K562 (cell line): ENCODE results near the gene ZNF296. TPM values are rescaled to one million over a fixed set of nuclear protein-coding genes. Genes with fewer than 3 reads are reported as not detected.

Experiments
- FUS ChIP-seq: fragments of 200-400 bp; formaldehyde crosslinking; optimal IDR thresholded peaks from 2 replicates; pipeline ENCODE3; 2017; ENCODE audit warnings: low read depth, low read length
- HDAC1 ChIP-seq, 2 experiments: fragments of 450-650 bp; IDR thresholded peaks; 2 replicates each; pipeline ENCODE4 v1.6.1; 2016 to 2017; ENCODE audit warnings: inconsistent platforms in 1 of 2, mild to moderate bottlenecking in 1 of 2, moderate library complexity in 1 of 2
- HDAC2 ChIP-seq: fragments of 450-650 bp; IDR thresholded peaks from 2 replicates; pipeline ENCODE4 v1.6.1; 2016; ENCODE audit warnings: mild to moderate bottlenecking
- IFI16 ChIP-seq: fragments of 250-450 bp; sonication (Bioruptor Pico); IDR thresholded peaks from 2 replicates; pipeline ENCODE4 v2.1.2; 2022; ENCODE audit warnings: mild to moderate bottlenecking, inconsistent platforms
- MIER1 ChIP-seq: fragments of 450-650 bp; IDR thresholded peaks from 2 replicates; pipeline ENCODE4 v1.6.1; 2016; ENCODE audit warnings: antibody characterized with exemption, mild to moderate bottlenecking, low read depth
- PHF8 ChIP-seq: fragments of 200-600 bp; sonication (generic); IDR thresholded peaks from 2 replicates; pipeline ENCODE4 v1.6.1; 2012; ENCODE audit warnings: mixed run types, mild to moderate bottlenecking, inconsistent platforms, low read length, moderate library complexity, borderline replicate concordance
- PML ChIP-seq: IDR thresholded peaks from 2 replicates; pipeline ENCODE4 v1.6.1; 2012; ENCODE audit warnings: low read length, inconsistent platforms
- SIRT6 ChIP-seq: IDR thresholded peaks from one replicate; pipeline ENCODE4 v1.6.1; 2012; ENCODE audit warnings: low read depth, mild to moderate bottlenecking, control low read depth, inconsistent platforms, low read length, moderate library complexity
- ZBTB7A ChIP-seq: IDR thresholded peaks from 2 replicates; pipeline ENCODE4 v1.6.1; 2011; ENCODE audit warnings: low read depth, mild to moderate bottlenecking, low read length, moderate library complexity, borderline replicate concordance; ENCODE audit not compliant: control insufficient read depth
- ZNF143 ChIP-seq: sonication (generic); formaldehyde crosslinking; IDR thresholded peaks from 2 replicates; pipeline ENCODE4 v1.9.0; 2022; ENCODE audit warnings: mild to moderate bottlenecking, missing genetic modification reagents
- ZNF217 ChIP-seq: sonication (generic); formaldehyde crosslinking; IDR thresholded peaks from 2 replicates; pipeline ENCODE4 v1.8.0; 2022; ENCODE audit warnings: mild to moderate bottlenecking, missing genetic modification reagents
- polyA plus RNA-seq, 8 experiments: library from polyadenylated mRNA; depleted of rRNA in 4 of 8; stranded (reverse) in 5 of 8; unstranded in 3 of 8; fragments of >200 nt; fragmentation: Nextera tagmentation in 2 of 8; fragmentation: Illumina TruSeq in 1 of 8; extraction: Ambion mirVana in 2 of 8; extraction: Trizol in 1 of 8; gene quantifications; 2 replicates each; pipeline versions ENCODE4 v1.2.1 to v1.2.3, GENCODE V29; 2011 to 2014; ENCODE audit warnings: inconsistent platforms in 1 of 8, missing spikeins in 1 of 8
- total RNA-seq, 7 experiments: library from RNA; depleted of rRNA in 6 of 7; stranded (reverse); fragments of >200 nt in 6 of 7; fragmentation: Illumina TruSeq in 2 of 7; extraction: Trizol in 2 of 7; gene quantifications; 2 replicates each; pipeline versions ENCODE4 v1.2.1 to v1.2.3, GENCODE V29; 2011 to 2021; ENCODE audit warnings: low replicate concordance in 1 of 7
- TF ChIP-seq, protein P1 (sequence below): fragments of 450-650 bp; IDR thresholded peaks from 2 replicates; pipeline ENCODE4 v1.6.1; 2018; ENCODE audit not compliant: partially characterized antibody
- TF ChIP-seq, protein P2 (sequence below): fragments of 450-650 bp; IDR thresholded peaks from 2 replicates; pipeline ENCODE4 v1.6.1; 2016; ENCODE audit warnings: borderline replicate concordance
- TF ChIP-seq, protein P3 (sequence below): fragments of 450-650 bp; IDR thresholded peaks from 2 replicates; pipeline ENCODE4 v1.6.1; 2016; ENCODE audit warnings: antibody characterized with exemption
- TF ChIP-seq, protein P4 (sequence below), 2 experiments: IDR thresholded peaks; 2 replicates each; pipeline ENCODE4 v1.6.1; 2012; ENCODE audit warnings: improper control_type of control experiment in 2 of 2, low read depth in 2 of 2, low read length in 2 of 2, borderline replicate concordance in 1 of 2

ZNF296 gene
- total and polyA plus RNA-seq, 9 of the 15 experiments (the other 6 are each of a cell fraction or from before 2014, with no cell fraction given), result 0.03 to 8.8 (median 0.47) TPM; not detected in 1

DNA sequence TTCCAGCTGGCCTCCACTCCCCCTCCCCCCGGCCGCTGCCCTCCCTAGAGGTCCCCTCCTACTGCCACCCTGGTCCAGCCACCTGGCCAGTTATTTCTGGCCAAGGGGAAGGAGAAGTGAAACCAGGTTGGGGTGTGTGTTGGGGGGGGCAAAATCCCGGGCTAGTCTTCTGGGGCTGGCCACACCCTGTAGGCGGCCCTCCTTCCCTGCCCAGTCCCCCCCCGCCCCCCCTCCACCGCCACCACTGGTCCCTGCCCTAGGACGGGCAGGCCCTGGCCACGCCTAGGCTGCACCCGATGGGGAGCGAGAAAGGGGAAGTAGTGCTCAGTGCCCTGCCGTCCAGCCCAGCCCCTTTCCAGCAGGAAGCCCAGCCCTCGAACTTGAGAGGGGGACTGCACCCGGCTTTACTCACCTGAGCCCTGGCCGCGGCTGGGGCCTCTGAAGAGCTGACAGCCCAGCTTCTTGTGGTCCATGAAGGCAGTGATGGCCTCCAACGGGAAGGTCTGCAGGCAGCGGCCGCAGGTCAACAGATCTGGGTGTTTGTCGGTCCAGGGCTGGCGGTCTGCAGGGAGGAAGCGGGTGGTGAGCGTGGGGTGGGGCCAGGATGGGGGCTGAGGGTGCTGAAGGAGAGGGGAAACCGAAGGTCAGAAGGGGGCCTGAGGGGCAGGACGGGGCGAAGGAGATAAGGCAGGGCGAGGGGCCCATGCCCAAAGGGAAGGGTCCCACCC lies 813 bp downstream of the ZNF296 start (continued):
- TF ChIP-seq, protein P1, sequence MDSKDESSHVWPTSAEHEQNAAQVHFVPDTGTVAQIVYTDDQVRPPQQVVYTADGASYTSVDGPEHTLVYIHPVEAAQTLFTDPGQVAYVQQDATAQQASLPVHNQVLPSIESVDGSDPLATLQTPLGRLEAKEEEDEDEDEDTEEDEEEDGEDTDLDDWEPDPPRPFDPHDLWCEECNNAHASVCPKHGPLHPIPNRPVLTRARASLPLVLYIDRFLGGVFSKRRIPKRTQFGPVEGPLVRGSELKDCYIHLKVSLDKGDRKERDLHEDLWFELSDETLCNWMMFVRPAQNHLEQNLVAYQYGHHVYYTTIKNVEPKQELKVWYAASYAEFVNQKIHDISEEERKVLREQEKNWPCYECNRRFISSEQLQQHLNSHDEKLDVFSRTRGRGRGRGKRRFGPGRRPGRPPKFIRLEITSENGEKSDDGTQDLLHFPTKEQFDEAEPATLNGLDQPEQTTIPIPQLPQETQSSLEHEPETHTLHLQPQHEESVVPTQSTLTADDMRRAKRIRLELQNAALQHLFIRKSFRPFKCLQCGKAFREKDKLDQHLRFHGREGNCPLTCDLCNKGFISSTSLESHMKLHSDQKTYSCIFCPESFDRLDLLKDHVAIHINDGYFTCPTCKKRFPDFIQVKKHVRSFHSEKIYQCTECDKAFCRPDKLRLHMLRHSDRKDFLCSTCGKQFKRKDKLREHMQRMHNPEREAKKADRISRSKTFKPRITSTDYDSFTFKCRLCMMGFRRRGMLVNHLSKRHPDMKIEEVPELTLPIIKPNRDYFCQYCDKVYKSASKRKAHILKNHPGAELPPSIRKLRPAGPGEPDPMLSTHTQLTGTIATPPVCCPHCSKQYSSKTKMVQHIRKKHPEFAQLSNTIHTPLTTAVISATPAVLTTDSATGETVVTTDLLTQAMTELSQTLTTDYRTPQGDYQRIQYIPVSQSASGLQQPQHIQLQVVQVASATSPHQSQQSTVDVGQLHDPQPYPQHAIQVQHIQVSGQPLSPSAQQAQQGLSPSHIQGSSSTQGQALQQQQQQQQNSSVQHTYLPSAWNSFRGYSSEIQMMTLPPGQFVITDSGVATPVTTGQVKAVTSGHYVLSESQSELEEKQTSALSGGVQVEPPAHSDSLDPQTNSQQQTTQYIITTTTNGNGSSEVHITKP, result peak; percentile 72
- TF ChIP-seq ZBTB7A, result peak; percentile 43; the same call in 1 of the 2 replicates
- TF ChIP-seq, protein P2, sequence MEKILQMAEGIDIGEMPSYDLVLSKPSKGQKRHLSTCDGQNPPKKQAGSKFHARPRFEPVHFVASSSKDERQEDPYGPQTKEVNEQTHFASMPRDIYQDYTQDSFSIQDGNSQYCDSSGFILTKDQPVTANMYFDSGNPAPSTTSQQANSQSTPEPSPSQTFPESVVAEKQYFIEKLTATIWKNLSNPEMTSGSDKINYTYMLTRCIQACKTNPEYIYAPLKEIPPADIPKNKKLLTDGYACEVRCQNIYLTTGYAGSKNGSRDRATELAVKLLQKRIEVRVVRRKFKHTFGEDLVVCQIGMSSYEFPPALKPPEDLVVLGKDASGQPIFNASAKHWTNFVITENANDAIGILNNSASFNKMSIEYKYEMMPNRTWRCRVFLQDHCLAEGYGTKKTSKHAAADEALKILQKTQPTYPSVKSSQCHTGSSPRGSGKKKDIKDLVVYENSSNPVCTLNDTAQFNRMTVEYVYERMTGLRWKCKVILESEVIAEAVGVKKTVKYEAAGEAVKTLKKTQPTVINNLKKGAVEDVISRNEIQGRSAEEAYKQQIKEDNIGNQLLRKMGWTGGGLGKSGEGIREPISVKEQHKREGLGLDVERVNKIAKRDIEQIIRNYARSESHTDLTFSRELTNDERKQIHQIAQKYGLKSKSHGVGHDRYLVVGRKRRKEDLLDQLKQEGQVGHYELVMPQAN, result peak; percentile 71; the same call in 1 of the 2 replicates
- no peak for TF ChIP-seq ZNF217
- TF ChIP-seq HDAC1 (IDR thresholded peaks at IDR 0.05), result peak in 1 of 2 experiments; percentile 56; a peak in 1 of 4 replicates
- TF ChIP-seq PML, result no peak
- TF ChIP-seq, protein P3, sequence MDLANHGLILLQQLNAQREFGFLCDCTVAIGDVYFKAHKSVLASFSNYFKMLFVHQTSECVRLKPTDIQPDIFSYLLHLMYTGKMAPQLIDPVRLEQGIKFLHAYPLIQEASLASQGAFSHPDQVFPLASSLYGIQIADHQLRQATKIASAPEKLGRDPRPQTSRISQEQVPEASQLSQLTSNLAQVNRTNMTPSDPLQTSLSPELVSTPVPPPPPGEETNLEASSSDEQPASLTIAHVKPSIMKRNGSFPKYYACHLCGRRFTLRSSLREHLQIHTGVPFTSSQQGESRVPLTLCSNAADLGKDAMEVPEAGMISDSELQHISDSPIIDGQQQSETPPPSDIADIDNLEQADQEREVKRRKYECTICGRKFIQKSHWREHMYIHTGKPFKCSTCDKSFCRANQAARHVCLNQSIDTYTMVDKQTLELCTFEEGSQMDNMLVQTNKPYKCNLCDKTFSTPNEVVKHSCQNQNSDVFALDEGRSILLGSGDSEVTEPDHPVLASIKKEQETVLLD, result 0 out of 2 replicates have a peak, but pooled peaks have one; percentile 20
- no peak for TF ChIP-seq FUS
- TF ChIP-seq, protein P4, sequence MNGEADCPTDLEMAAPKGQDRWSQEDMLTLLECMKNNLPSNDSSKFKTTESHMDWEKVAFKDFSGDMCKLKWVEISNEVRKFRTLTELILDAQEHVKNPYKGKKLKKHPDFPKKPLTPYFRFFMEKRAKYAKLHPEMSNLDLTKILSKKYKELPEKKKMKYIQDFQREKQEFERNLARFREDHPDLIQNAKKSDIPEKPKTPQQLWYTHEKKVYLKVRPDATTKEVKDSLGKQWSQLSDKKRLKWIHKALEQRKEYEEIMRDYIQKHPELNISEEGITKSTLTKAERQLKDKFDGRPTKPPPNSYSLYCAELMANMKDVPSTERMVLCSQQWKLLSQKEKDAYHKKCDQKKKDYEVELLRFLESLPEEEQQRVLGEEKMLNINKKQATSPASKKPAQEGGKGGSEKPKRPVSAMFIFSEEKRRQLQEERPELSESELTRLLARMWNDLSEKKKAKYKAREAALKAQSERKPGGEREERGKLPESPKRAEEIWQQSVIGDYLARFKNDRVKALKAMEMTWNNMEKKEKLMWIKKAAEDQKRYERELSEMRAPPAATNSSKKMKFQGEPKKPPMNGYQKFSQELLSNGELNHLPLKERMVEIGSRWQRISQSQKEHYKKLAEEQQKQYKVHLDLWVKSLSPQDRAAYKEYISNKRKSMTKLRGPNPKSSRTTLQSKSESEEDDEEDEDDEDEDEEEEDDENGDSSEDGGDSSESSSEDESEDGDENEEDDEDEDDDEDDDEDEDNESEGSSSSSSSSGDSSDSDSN (IDR thresholded peaks at IDR 0.05; ENCODE audit: borderline replicate concordance in 1 of 2, low read depth in 2 of 2, low read length in 2 of 2), result peak; percentile 47 to 62; a peak in 2 of 4 replicates
- 0 out of 2 replicates have a peak, but pooled peaks have one; percentile 53 for TF ChIP-seq MIER1
- TF ChIP-seq SIRT6, result no peak
- peak; percentile 22; the same call in 1 of the 2 replicates for TF ChIP-seq PHF8
- TF ChIP-seq HDAC2, result peak; percentile 71
- no peak for TF ChIP-seq ZNF143 (CRISPR knock-in tag)
- no peak for TF ChIP-seq IFI16
